WERI-Rb-1 (cell line): ENCODE measurements around the gene SS18L1.

ENCODE experiments used
- DNase-seq: peaks from one replicate; pipeline ENCODE4 v3.0.0-alpha.2; 2020
- H3K27ac ChIP-seq: fragments of 250-450 bp; sonication (Bioruptor Pico); 2 replicates; pipeline ENCODE4 v1.5.1; 2020; ENCODE audit warnings: mild to moderate bottlenecking, moderate library complexity
- H3K27me3 ChIP-seq: fragments of 250-450 bp; sonication (Bioruptor Pico); 2 replicates; pipeline ENCODE4 v1.5.1; 2021; ENCODE audit warnings: mild to moderate bottlenecking, low read depth, moderate library complexity; ENCODE audit not compliant: insufficient read depth, severe bottlenecking
- H3K36me3 ChIP-seq: fragments of 250-450 bp; sonication (Bioruptor Pico); 2 replicates; pipeline ENCODE4 v1.5.1; 2020; ENCODE audit warnings: mild to moderate bottlenecking, moderate library complexity
- H3K4me3 ChIP-seq: 2 replicates; pipeline ENCODE4 v1.5.1; 2011; ENCODE audit warnings: low read depth, mild to moderate bottlenecking, control low read depth, low read length
- H3K9me3 ChIP-seq: fragments of 250-450 bp; sonication (Bioruptor Pico); 2 replicates; pipeline ENCODE4 v1.5.1; 2021; ENCODE audit warnings: mild to moderate bottlenecking, moderate library complexity; ENCODE audit not compliant: severe bottlenecking
- CTCF ChIP-seq: IDR thresholded peaks from 2 replicates; pipeline ENCODE4 v1.5.1; 2011; ENCODE audit warnings: low read depth, mild to moderate bottlenecking, control low read depth, inconsistent platforms, low read length

Gene SS18L1

GRCh38 chr20:62225820-62226635 lies 82.5 kb downstream of the SS18L1 start:
- TF ChIP-seq CTCF: no peak
- no peaks in the 10 kb centered on the region for H3K36me3 ChIP-seq
- no peak overlapping the region for H3K27ac ChIP-seq
- H3K9me3 ChIP-seq: no peaks in the 10 kb centered on the region
- no peak overlapping the region for H3K4me3 ChIP-seq
- peak; percentile 56 for DNase-seq
- no peaks in the 10 kb centered on the region for H3K27me3 ChIP-seq

- Histone ChIP-seq H3K27me3 (no peaks in the 10 kb centered on the region), H3K36me3 (no peaks in the 10 kb centered on the region), H3K9me3 (no peaks in the 10 kb centered on the region), H3K4me3 (no peak overlapping the region), H3K27ac (peak overlapping the region; percentile 74)
- no peak for DNase-seq
- TF ChIP-seq CTCF: no peak
These were observed 83.4 kb downstream of the SS18L1 start for GRCh38 chr20:62226707-62227590.

GRCh38 chr20:62227591-62227976 lies 84.0 kb downstream of the SS18L1 start:
- Histone ChIP-seq H3K4me3 (no peak overlapping the region), H3K27me3 (no peaks in the 10 kb centered on the region), H3K9me3 (no peaks in the 10 kb centered on the region), H3K36me3 (no peaks in the 10 kb centered on the region), H3K27ac (peak overlapping the region; percentile 74)
- TF ChIP-seq CTCF: no peak
- peak; percentile 49 for DNase-seq

DNA sequence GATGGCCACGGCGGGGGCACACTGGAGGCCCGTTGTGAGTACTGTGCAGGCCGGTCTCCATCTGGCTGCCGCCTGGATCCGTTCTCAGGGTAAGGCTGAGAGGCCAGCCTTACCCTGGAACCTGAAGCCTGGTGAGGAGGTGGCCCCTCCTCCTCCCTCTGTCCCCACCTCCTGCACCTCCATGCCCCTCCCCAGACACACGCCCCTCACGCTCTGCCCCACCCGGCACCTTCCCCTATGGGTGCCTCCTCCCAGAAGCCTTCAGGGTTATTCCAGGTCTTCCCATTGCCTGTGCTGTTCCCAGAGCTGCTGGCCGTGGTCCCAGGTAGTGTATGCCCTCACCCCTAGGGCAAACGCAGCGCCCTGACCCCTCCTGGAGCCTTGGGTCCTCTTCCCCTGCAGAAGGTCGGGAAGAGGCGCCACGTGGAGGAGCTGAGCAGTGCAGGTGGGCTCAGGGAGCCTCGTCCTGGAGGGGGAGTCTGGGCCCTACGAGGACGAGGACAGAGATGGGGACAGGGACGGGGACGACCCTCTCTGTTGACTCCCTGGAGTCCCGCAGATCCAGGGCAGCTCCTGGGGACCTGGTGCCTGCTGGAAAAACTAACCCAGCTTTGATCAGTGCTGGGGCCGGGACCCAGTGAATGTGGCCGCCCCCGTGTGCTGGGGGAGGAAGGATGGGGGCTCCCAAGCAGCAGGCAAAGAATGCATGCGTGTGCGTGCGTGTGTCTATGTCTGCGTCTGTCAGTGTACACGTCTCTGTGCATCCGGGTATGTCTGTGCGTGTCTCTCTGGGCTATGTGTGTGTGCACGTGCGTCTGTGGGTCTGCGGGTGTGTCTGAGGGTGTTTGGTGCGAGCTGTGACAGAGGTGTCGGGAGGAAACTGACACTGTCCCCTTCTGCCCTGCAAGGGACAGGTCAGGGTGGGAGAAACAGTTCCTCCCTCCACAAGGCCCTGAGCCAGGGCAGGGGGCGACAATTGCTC lies 84.7 kb downstream of the SS18L1 start:
- H3K9me3 ChIP-seq: no peaks in the 10 kb centered on the region
- H3K4me3 ChIP-seq: no peak overlapping the region
- no peaks in the 10 kb centered on the region for H3K36me3 ChIP-seq
- no peaks in the 10 kb centered on the region for H3K27me3 ChIP-seq
- H3K27ac ChIP-seq: peak overlapping the region; percentile 74
- peak; percentile 86 for DNase-seq
- TF ChIP-seq CTCF: no peak

DNA sequence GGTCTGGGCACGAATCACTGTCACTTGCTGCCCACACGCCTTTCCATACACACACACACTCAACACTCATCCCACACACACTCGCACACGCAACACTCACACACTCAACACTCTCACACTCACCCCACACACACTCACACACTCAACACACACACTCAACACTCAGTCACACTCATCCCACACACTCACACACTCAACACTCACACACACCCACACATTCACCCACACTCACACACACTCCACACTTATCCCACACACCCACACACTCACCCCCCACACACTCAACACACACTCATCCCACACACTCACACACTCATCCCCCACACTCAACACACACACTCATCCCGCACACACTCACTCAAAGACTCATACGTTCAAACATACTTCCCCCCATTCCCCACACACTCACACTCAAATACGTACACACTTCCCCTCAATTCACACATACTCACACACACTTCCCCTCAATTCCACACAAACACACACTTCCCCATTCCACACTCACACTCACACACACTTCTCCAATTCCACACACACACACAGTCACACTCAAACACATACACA lies 85.5 kb downstream of the SS18L1 start:
- H3K27me3 ChIP-seq: no peaks in the 10 kb centered on the region
- no peak for DNase-seq

More for the DNA sequence above, 85.5 kb downstream of the SS18L1 start:
- H3K4me3 ChIP-seq: no peak overlapping the region
- peaks cover 3% of the 10 kb centered on the region for H3K9me3 ChIP-seq
- no peak for TF ChIP-seq CTCF
- H3K27ac ChIP-seq: no peak overlapping the region
- H3K36me3 ChIP-seq: no peaks in the 10 kb centered on the region
